NCI-H526 treated with DMSO at 0.1 percent for 48 hours (cell line): ENCODE data around the gene NATD1.

ENCODE experiments used
- DNase-seq: peaks from one replicate; lab custom pipeline; 2025; lab: John Stamatoyannopoulos, UW

The NATD1 gene, protein sequence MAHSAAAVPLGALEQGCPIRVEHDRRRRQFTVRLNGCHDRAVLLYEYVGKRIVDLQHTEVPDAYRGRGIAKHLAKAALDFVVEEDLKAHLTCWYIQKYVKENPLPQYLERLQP

GRCh38 chr17:21252796-21253645, at the start of gene NATD1:
TSS of gene NATD1 (minus strand) at chr17:21253410. CDS start at chr17:21253264, 146 bp downstream.
- DNase-seq: peak; percentile 46

DNA sequence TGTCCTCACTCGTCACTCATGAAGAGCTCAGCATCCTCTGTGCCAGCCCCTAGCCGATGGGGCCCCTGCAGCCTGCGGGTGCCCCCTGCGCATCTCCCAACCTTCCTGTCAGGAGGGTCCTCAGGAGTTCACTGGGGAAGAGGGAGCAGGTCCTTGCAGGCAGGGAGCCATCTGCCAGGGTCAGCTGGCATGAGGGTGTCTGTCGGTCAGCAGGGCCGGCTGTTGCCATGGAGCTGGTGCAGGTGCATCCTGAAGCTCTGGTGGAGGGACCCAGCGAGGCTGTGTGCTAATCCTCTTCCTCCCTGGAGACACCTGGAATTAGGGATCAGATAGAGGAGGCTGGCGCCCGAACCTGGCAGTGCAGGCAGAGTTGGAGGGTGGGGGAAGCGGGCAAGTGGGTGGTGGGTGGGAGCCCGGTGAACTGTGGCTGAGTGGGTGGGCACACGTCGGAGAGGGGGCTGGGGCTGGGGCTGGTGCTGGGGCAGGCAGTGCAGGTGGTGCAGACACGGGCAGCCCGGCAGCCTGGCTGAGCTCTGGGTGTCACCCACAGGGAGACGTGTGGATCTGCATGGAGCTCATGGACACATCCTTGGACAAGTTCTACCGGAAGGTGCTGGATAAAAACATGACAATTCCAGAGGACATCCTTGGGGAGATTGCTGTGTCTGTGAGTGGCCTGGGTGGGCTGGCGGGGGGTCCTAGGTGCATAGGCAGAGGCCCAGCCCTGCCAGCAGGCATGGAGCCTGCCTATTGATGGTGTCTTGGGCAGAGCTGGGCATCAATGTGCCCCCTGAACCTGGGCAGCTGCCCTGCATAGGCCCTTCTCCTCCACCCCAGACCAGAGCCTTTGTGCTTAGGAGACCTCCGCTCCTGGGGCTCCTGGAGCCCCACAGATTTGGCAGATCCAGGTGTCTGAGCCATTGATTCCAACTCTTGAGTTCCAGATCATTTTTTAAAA, 48.7 kb upstream of the NATD1 start:
- DNase-seq: no peak

DNA sequence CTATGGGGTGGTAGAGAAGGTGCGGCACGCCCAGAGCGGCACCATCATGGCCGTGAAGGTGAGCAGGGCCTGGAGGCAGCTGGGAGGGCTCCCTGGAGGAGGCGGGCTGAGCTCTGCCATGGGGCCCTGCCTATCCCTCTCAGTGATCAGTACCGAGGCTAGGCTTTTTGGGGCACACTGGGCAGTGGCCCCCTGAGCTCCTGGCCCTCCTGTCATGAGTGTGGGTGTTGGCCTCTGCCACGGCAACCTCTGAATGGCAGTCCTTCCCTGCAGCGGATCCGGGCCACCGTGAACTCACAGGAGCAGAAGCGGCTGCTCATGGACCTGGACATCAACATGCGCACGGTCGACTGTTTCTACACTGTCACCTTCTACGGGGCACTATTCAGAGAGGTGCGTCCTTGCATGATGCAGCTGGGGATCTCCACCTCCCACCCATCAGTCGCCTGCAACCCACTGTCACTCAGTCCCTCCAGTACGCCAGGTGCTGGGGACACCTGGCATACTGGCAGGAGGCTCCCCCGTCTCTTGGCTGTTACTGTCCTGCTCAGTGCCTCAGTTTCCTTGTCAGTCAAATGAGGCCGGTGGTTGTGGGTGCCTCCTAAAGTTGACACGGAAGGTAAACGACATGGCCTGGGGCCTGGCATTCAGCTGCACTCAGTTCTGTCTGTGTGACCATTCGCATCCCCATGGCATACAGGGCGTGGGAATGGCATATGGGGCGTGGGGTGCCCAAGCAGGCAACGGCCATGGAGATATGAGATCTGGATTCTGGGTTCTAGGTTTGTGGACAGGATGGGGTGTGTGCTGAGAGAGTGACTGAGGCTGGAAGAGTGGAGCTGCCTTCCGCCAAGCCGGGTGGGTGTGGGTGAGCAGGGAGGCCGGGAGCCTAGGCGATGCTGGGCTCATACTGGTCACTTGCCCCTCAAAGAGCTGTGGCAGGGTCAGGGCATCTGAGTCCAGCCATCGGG, 47.7 kb upstream of the NATD1 start:
- no peak for DNase-seq

- DNase-seq: no peak
These were observed 46.9 kb upstream of the NATD1 start for GRCh38 chr17:21299981-21300600.

- no peak for DNase-seq
These were observed 45.8 kb upstream of the NATD1 start for GRCh38 chr17:21298983-21299519.

GRCh38 chr17:21298056-21298982, 45.1 kb upstream of the NATD1 start:
- no peak for DNase-seq

GRCh38 chr17:21297597-21297996, 44.4 kb upstream of the NATD1 start:
- DNase-seq: no peak

GRCh38 chr17:21297026-21297520, 43.9 kb upstream of the NATD1 start:
- DNase-seq: no peak

GRCh38 chr17:21296097-21297025, 43.2 kb upstream of the NATD1 start:
- no peak for DNase-seq

DNA sequence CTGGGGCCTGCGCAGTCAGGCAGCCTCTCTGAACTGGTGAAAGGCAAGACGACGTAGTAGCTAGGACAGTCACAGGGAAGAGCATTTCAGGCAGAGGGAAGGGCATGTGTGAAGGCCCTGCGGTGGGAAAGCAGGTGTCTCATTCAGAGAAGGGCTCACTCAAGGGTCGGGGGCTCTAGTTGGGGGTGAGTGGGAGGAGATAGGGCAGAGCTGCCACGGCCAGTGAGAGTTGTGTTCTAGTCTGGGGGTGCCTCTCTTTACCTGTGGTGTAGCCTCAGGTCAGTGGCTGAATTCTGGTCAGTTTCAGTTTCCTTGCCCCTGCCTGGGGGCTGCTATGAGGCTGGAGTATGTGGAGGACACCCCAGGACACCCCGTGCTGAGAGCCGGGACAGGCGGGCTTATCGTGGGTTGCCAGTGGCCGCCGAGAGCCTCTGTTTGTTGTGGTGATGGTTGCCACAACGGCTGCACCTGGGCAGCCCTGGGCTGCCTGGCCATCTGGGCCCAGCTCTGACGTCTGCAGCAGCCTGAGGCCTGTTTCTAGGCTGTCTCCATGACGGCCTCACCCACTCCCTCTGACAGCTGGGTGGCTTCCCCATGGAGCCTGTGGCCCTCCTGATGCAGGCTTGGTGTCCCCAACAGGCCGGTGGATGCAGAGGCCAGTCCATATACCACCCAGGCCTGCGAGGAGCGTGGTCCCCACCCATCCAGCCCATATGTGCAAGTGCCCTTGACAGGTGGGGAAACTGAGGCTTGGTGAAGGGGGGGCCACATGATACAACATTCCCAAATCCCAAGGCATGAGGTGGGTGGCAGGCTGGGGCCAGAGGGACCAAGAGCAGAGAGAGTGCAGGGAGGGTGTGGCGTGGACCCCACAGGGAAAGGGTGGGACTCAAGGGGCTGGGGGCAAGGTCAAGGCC, 42.1 kb upstream of the NATD1 start:
- DNase-seq: no peak

DNA sequence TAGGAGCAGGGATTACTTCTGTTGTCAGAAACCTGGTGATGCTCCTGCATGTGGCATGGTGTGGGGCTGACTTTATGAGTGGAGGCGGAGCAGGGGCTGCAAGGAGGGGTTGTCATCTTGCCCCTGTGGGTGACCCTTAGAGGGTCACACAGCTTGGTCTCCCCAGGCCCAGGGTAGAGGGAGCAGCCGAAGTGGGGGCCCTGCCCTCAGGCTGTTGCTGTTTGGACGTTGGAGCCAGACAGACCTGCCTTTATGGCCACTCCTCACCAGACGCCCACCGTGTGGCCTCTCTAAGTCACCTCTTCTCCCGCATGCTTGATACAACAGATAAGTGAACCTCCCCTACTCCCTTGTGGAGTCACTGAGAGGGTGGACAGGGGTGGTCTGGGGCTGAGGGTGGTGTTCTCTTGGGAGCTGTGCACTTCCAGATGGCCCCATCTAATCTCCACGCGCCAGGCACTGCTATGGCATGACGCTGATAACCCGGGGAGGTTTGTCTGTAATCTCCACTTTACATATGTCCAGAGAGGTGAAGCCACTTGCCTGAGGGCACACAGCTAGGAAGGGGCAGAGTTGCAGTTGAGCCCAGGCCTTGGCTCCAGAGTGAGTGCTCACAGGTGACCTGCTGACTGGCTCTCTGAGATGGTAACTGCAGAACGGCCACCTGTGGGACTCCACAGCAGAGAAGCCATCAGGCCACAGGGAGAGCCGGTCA, 41.3 kb upstream of the NATD1 start:
- DNase-seq: no peak

DNA sequence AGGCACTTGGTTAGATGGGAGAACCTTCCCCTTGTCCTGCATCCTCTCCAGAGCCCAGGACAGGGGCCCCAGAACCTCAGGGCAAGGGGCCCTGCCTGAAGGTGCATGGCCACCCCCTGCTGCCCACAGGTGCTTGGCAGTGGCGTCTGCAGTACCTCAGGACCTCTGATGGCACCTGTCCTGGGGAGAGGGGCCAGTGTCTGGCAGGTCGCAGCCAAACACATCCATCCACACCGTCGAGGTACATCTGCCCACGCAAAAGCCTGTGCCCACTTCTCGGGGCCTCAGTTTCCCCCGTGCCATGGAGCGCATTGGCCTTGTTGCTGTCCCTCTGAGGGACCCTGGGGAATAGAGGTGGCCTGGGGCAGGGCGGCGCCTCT, 40.6 kb upstream of the NATD1 start:
- DNase-seq: no peak

DNA sequence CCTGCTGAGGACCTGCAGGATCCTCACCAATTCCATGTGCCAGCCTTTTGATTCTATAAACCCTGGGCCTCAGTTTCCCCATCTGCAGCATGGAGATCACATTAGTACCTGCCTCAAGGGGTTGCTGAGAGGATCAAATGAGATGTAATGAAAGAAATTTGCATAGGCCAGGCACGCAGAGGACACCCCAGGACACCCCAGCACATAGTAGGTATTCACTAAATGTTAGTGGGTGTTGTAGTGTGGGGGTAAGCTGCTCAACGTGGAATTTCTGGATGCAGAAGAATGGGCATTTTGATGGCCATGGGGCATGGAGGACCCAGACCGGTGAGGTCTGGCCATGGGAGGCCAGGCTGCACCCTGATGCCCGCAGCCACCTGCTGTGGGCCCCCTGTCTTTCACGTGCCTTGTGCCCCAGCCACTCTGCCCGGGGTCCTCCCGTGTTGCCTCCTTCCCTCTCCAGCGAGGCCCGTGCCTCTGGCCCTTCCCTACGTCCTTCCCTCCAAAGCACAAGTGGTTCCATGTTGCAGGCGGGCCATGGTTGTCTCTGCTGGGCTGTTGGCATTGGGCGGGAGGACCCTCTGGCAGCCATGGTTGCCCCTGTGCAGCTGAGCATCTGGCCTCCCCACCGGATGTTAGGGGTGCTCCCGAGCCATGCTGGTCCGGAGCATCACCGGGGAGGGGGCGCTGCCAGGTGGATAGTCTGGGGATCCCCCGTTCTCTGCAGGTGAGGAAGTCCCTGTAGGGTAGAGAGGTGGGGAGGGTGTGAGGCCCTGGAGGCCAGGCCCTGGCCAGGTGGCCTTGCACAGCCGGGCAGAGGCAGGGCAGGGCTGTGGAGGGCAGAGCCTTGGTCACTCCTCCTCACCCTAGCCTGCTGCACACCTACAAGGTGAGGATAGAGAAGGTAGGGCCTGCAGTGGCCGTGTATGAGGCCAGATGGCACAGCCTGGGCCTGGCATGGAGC, 39.9 kb upstream of the NATD1 start:
- DNase-seq: no peak

- no peak for DNase-seq
These were observed 38.7 kb upstream of the NATD1 start for GRCh38 chr17:21291862-21292261.

DNA sequence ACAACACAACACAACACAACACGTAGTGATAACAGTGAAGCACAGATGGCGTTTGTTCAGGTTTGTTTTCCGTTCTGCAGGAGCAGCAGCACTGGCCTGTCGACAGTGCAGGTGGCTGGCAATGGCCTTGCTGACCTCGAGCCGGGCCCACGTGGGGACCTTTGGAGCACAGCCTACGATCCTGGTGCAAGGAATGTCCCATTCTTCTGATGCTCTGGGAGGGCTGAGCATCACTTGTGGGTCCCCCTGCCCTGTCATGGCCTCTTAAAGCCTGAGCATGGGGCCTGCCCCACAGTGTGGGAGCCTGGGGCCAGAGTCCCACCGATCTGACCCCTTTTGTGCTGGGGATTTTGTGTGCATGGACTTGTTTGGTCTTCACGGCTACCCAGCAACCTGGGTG, 38.1 kb upstream of the NATD1 start:
- no peak for DNase-seq
